ENCODE data around the gene EPS8L1. TPM values are rescaled to one million over a fixed set of nuclear protein-coding genes. Genes with fewer than 3 reads are reported as not detected.
"Not testable (repeated sequence)": the region's sequence is repeated elsewhere in the genome, so short reads cannot be mapped to it uniquely, and the experiment has no call there.

The EPS8L1 gene
- total RNA-seq, 2 experiments from 2014 or later: 5.1 to 7.6 TPM

- peaks cover 25% of the 10 kb centered on the region for H3K36me3 Mint-ChIP-seq
- H3K9me3 Mint-ChIP-seq: no peaks in the 10 kb centered on the region
- H3K27ac Mint-ChIP-seq: peak overlapping the region; percentile 15
- no peak for ATAC-seq (ENCODE audit: low read depth)
- peaks cover 7% of the 10 kb centered on the region for H3K27me3 Mint-ChIP-seq
- POLR2A ChIA-PET: interaction anchor here (0.5 kb wide), 1 partner anchor 150 kb away, joined by 3 read pairs; no protein-coding TSS in a partner anchor
- no peak overlapping the region for H3K4me3 Mint-ChIP-seq
- DNase-seq: no peak
- peaks cover 9% of the 10 kb centered on the region for H3K4me1 Mint-ChIP-seq
These were observed 16.7 kb upstream of the EPS8L1 start for GRCh38 chr19:55058781-55059610.

DNA sequence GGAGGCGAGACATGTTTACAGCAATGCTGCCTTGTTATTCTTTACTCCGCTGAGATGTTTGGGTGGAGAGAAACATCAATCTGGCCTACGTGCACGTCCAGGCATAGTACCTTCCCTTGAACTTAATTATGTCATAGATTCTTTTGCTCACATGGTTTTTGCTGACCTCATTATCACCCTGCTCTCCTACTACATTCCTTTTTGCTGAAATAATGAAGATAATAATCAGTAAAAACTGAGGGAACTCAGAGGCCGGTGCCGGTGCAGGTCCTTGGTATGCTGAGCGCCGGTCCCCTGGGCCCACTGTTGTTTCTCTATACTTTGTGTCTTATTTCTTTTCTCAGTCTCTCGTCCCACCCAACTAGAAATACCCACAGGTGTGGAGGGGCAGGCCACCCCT, 15.4 kb upstream of the EPS8L1 start:
- DNase-seq; H3K4me1 Mint-ChIP-seq; H3K4me3 Mint-ChIP-seq; POLR2A ChIA-PET; ATAC-seq (ENCODE audit: low read depth); H3K9me3 Mint-ChIP-seq: not testable (repeated sequence)
- Mint-ChIP-seq H3K27me3 (peaks cover 12% of the 10 kb centered on the region), H3K27ac (peak overlapping the region; percentile 51), H3K36me3 (peaks cover 23% of the 10 kb centered on the region)

DNA sequence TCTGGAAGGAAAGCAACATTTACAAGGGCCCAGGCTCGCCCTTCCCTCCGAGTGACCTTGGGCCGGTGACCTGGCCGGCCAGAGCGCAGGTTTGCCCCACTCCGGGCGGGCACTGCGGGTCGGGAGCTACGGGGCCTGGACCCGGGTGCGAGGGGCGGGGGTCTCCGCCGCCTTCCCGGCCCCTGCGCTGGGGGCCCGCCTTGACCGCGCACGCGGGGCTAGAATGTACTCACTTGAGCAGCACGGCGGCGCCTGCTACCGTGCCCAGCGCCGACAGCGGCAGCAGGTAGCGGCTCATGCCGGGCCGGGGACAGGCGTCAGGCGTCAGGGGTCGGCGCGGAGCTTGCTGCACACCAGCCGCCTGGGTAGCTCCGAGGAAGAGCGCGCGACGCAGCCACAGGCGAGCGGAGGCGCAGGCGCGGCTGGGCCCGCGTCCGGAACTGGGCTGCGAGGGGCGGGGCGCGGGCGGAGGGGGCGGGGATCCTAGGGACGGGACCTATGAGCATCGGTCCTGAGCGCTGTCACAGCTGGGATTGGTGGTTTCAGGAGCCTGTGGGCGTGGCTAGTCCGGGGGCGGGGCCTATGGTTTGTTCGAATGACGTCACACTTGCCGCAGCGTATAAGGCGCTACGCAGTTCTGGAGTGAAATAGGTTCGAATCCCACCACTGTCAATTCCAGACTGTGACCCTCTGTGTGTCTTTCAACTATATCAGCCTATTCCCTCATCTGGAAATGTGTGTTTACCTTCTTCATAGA, 12.8 kb upstream of the EPS8L1 start, which contains the start of gene RDH13:
Gene RDH13, minus strand, starts transcription at position 414 of the 757 bp plus-strand sequence. Its CDS starts 116 bp downstream, at position 298.
- Mint-ChIP-seq H3K36me3 (peaks cover 11% of the 10 kb centered on the region), H3K9me3 (no peaks in the 10 kb centered on the region), H3K27ac (peak within 1 kb of the TSS; percentile 86), H3K4me3 (peak within 1 kb of the TSS; percentile 90), H3K4me1 (peaks cover 11% of the 10 kb centered on the region), H3K27me3 (peaks cover 36% of the 10 kb centered on the region)
- POLR2A ChIA-PET: interaction anchor here (0.6 to 1.9 kb wide), 9 partner anchors 9 to 182 kb away, joined by 3 to 11 read pairs (median 3); partner anchors contain the start of gene PPP1R12C
- DNase-seq: peak; percentile 99
- peak; percentile 98 for ATAC-seq (ENCODE audit: low read depth)

DNA sequence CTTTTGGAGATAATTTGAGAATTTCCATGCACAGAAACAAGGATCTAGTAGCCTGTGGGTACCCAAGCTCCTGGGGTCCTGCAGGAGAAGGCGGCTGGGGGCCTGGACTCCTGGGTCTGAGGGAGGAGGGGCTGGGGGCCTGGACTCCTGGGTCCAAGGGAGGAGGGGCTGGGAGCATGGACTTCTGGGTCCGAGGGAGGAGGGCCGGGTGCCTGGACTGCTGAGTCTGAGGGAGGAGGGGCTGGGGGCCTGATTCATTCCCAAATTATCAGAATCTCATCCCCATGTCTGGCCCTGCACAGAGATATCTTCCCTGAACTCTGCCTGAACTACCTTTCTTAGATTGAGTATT, 12.2 kb upstream of the EPS8L1 start:
- H3K4me3 Mint-ChIP-seq: peak overlapping the region; percentile 90

DNA sequence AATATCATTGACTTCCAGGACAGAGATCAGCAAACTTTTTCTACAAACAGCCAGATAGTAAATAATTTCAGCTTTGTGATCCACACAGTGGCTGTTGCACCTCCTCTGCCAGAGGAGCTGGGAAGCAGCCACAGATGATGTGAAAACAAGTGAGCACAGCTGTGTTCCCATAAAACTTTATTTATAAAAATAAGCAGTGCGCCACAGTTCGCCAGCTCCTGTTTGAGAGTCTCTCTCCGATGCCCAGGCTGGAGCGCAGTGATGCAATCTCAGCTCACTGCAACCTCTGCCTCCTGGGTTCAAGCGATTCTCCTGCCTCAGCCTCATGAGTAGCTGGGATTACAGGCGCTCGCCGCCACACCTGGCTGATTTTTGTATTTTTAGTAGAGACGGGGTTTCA, 10.2 kb upstream of the EPS8L1 start:
- Mint-ChIP-seq H3K4me1 (peaks cover 14% of the 10 kb centered on the region), H3K27me3 (peaks cover 58% of the 10 kb centered on the region)
- H3K9me3 Mint-ChIP-seq; H3K27ac Mint-ChIP-seq; ATAC-seq (ENCODE audit: low read depth); DNase-seq; H3K4me3 Mint-ChIP-seq; H3K36me3 Mint-ChIP-seq: not testable (repeated sequence)
- POLR2A ChIA-PET: interaction anchor here (0.7 kb wide), 1 partner anchor 27 kb away, joined by 3 read pairs; no protein-coding TSS in a partner anchor

More for the DNA sequence above, 12.2 kb upstream of the EPS8L1 start:
- Mint-ChIP-seq H3K36me3 (peaks cover 9% of the 10 kb centered on the region), H3K9me3 (no peaks in the 10 kb centered on the region), H3K4me1 (peaks cover 11% of the 10 kb centered on the region), H3K27me3 (peaks cover 42% of the 10 kb centered on the region), H3K27ac (no peak overlapping the region)
- POLR2A ChIA-PET: interaction anchor here (0.6 to 1.9 kb wide), 6 partner anchors 17 to 182 kb away, joined by 3 to 11 read pairs (median 4); partner anchors contain the start of gene PPP1R12C
- DNase-seq (no peak), ATAC-seq (ENCODE audit: low read depth) (no peak)

DNA sequence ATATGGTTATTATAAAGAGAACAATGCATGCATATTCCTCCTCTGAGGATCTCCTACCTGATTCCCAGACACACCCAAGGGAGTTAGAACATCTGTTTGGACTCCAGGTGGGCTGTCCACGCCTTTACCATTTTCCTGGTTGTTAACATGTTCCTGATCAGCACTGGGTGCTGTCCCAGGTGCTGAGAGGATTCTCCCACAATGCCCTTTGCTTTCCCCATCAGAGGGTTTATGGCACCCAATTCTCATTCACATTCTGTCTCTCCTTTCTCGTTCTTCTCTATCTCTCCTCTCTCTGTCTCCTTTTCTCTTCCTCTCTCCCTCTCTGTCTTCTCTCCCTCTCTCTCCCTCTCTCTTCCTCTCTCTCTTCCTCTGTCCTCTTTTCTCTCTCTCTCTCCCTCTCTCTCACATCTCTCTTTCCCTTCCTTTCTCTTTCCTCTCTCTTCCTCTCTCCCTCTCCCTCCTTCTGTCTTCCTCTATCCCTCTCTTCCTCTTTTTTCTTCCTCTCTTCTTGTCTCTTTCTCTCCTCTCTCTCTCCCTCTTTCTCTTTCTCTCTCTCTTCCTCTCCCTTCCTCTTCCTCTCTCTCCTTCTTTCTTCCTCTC, 9.5 kb upstream of the EPS8L1 start:
- Mint-ChIP-seq H3K4me3 (no peak overlapping the region), H3K27me3 (peaks cover 62% of the 10 kb centered on the region), H3K27ac (no peak overlapping the region), H3K9me3 (no peaks in the 10 kb centered on the region), H3K4me1 (peaks cover 14% of the 10 kb centered on the region), H3K36me3 (peaks cover 6% of the 10 kb centered on the region)
- POLR2A ChIA-PET: no interaction called here
- ATAC-seq (ENCODE audit: low read depth) (no peak), DNase-seq (no peak)

GRCh38 chr19:55067869-55068268, 7.8 kb upstream of the EPS8L1 start:
- peaks cover 72% of the 10 kb centered on the region for H3K27me3 Mint-ChIP-seq
- H3K4me3 Mint-ChIP-seq: no peak overlapping the region
- no peak for DNase-seq
- H3K36me3 Mint-ChIP-seq: peaks cover 5% of the 10 kb centered on the region
- POLR2A ChIA-PET: interaction anchor here (1.4 kb wide), 1 partner anchor 12 kb away, joined by 5 read pairs; no protein-coding TSS in a partner anchor
- no peak for ATAC-seq (ENCODE audit: low read depth)
- peaks cover 13% of the 10 kb centered on the region for H3K4me1 Mint-ChIP-seq
- H3K9me3 Mint-ChIP-seq: no peaks in the 10 kb centered on the region
- H3K27ac Mint-ChIP-seq: no peak overlapping the region

DNA sequence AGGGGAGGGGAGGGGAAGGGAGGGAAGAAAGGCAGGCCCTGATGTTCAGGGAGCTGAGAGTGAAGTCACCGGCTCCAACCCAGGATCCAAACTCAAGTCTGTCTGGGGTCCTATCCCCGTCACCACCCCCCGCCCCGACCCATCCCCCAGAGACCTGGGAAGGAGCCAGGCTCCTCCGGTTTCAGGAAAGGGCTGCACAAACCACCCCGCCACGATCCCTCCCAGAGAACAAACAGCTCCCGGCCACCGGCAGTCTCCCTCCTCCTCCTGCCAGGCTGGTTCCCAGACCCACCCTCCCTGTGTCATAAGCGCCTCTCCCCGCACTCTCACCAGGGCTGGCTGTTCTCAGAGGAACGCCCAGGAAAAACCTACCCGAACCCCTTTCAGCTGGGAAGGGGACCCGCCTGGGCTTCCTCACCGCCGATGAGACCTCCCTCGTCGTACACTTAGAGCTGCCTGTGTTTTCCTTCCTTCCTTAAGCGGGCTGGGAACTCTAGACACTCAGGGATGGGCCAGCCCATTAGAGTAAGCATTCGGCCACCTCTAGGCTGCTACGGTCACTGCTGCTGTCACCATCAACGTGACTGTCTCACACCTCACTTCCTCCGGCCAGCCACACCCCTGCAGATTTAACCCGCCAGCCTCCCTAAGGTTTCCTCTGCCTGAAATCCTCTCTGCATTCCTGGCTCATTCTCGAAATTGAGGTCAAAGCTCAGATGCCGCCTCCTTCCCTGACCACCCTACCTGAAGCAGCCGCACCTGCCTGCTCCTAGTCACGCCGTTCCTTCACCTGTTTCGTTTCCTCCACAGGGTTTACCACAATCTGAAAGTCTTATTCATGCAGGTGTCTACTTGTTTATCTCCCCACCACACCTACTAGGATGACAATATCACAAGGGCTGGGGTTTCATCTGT, 6.5 kb upstream of the EPS8L1 start:
- peaks cover 69% of the 10 kb centered on the region for H3K27me3 Mint-ChIP-seq
- DNase-seq: no peak
- POLR2A ChIA-PET: interaction anchor here (0.6 to 1.4 kb wide), 3 partner anchors 11 to 85 kb away, joined by 3 to 5 read pairs (median 4); no protein-coding TSS in a partner anchor
- peaks cover 5% of the 10 kb centered on the region for H3K36me3 Mint-ChIP-seq
- H3K27ac Mint-ChIP-seq: peak overlapping the region; percentile 47
- ATAC-seq (ENCODE audit: low read depth): peak; percentile 66
- peaks cover 11% of the 10 kb centered on the region for H3K4me1 Mint-ChIP-seq
- peak overlapping the region; percentile 75 for H3K4me3 Mint-ChIP-seq
- no peaks in the 10 kb centered on the region for H3K9me3 Mint-ChIP-seq

GRCh38 chr19:55069865-55070197, 5.8 kb upstream of the EPS8L1 start:
- Mint-ChIP-seq H3K27me3 (peaks cover 69% of the 10 kb centered on the region), H3K27ac (no peak overlapping the region), H3K4me1 (peaks cover 11% of the 10 kb centered on the region), H3K9me3 (no peaks in the 10 kb centered on the region), H3K36me3 (peaks cover 5% of the 10 kb centered on the region), H3K4me3 (peak overlapping the region; percentile 75)
- POLR2A ChIA-PET: interaction anchor here (0.9 kb wide), 1 partner anchor 10 kb away, joined by 3 read pairs; no protein-coding TSS in a partner anchor
- DNase-seq (no peak), ATAC-seq (ENCODE audit: low read depth) (no peak)

DNA sequence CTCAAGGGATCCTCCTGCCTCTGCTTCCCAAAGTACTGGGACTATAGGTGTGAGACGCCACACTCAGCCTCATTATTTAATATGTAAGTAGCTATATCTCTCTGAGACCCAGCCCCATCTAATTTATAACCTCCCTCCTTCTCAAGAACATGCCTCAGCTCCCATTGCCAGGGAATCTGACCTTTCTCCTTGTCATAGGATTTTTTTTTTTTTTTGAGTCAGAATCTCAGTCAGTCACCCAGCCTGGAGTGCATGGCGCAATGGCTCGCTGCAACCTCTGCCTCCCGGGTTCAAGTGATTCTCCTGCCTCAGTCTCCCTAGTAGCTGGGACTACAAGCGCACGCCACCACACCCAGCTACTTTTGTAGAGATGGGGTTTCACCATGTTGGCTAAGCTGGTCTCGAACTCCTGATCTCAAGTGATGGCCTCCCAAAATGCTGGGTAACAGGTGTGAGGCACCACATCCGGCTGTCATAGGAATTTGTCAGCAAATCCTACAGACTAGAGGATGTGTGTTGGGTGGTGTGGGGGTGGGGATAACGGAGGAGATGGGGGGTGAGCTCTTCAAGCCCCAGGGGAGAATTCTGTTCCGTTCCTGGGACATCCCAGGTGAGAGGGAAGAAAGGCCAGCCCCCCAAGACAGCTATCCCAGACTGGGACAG, 5.1 kb upstream of the EPS8L1 start:
- ATAC-seq (ENCODE audit: low read depth): no peak
- Mint-ChIP-seq H3K4me3 (no peak overlapping the region), H3K4me1 (peaks cover 11% of the 10 kb centered on the region), H3K27ac (no peak overlapping the region), H3K9me3 (no peaks in the 10 kb centered on the region), H3K27me3 (peaks cover 68% of the 10 kb centered on the region), H3K36me3 (peaks cover 5% of the 10 kb centered on the region)
- no peak for DNase-seq
- POLR2A ChIA-PET: interaction anchor here (0.9 kb wide), 1 partner anchor 9 kb away, joined by 3 read pairs; no protein-coding TSS in a partner anchor

DNA sequence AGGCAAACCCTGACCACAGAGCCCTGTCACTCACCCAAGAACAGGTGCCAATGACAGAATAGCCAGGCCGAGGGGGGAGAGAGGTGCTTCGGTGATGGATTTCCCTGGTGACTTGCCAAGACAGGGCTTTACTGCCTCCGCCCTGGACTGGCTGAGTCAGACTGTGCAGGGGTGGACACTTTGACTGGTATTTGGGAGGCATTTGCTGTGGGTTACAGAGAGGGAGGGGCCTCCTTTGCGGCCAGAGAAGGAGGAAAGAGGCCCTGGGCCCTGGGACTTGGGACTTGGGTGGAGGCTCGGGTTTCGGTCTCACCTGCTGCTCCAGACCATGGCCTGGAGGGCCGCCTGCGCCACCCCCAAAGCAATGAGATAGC, 4.6 kb upstream of the EPS8L1 start:
- DNase-seq: no peak
- H3K27me3 Mint-ChIP-seq: peaks cover 64% of the 10 kb centered on the region
- POLR2A ChIA-PET: no interaction called here

DNA sequence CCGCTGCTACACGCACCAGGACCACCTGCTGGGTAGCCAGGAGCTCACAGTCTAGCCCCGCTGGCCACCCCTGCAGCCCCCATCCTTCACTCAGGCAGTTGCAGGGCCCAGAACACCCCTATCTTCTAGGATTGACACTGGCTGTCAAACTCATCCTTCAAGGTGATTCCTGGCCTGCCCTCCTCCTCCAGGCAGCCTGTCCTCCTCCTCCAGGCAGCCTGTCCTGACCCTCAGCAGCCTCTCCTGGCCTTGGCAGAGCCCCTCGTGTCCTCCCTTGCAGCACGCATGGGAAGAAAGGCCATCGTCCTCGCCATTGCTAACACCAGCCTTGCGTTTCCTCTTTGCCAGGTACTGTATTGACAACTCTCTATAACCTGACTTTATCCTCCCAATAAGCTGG, 3.8 kb upstream of the EPS8L1 start:
- Mint-ChIP-seq H3K4me3 (no peak overlapping the region), H3K27me3 (peaks cover 56% of the 10 kb centered on the region), H3K27ac (peak overlapping the region; percentile 43), H3K9me3 (no peaks in the 10 kb centered on the region), H3K36me3 (peaks cover 5% of the 10 kb centered on the region), H3K4me1 (peaks cover 11% of the 10 kb centered on the region)
- DNase-seq (no peak), ATAC-seq (ENCODE audit: low read depth) (no peak)
- POLR2A ChIA-PET: interaction anchor here (0.5 kb wide), 1 partner anchor 10 kb away, joined by 3 read pairs; no protein-coding TSS in a partner anchor

More for the DNA sequence above, 4.6 kb upstream of the EPS8L1 start:
- peaks cover 11% of the 10 kb centered on the region for H3K4me1 Mint-ChIP-seq
- peaks cover 5% of the 10 kb centered on the region for H3K36me3 Mint-ChIP-seq
- no peak overlapping the region for H3K27ac Mint-ChIP-seq
- ATAC-seq (ENCODE audit: low read depth): no peak
- no peak overlapping the region for H3K4me3 Mint-ChIP-seq
- H3K9me3 Mint-ChIP-seq: no peaks in the 10 kb centered on the region

Measured in activated naive CD8-positive, alpha-beta T cell treated with anti-CD3 and anti-CD28 coated beads, Interleukin-2, amount 10 ng/mL, durations not matched to agents 7 days and 5 days (primary cell).